Cortex of kidney (tissue), 1 donor: ENCODE data around the gene WDFY4.

ENCODE experiments used
- DNase-seq: peaks from one replicate; lab custom pipeline; 2025; lab: John Stamatoyannopoulos, UW

WDFY4 gene

GRCh38 chr10:49024484-49024883 lies 339.8 kb downstream of the WDFY4 start:
- DNase-seq = no peak

GRCh38 chr10:49025347-49025983 lies 340.8 kb downstream of the WDFY4 start:
- no peak for DNase-seq

DNA sequence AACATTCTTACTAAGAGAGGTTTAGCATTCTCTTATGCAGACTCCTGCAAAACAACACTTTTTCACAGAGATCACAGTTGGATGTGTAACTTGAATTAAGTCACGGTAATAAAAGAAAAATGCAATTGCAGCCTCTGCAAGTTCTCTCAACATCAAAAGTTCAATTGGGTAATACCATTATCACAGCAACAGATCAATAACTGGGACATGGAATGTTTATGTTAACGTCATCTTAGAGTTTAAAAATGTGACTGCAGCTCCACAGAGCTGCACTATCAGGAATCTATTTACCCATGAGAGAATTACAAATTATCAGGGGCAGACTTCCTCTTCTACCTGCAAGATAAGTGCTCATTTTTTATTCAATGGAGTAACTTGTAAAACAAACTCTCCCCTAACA lies 344.0 kb downstream of the WDFY4 start:
- no peak for DNase-seq

- no peak for DNase-seq
Measured at GRCh38 chr10:49029666-49030065, 345.0 kb downstream of the WDFY4 start.
